LNCaP clone FGC (cell line): ENCODE measurements around the gene DNAJB9.
A peak's percentile ranks its signal among the peaks of the same experiment; 100 is the strongest.

Source experiments
- DNase-seq: peaks from one replicate; pipeline ENCODE4 v3.0.0-alpha.2; 2011; ENCODE audit warnings: low read depth
- H3K4me3 ChIP-seq: 2 replicates; pipeline ENCODE4 v1.5.1; 2011; ENCODE audit warnings: mild to moderate bottlenecking, low read depth, low read length, control low read depth
- CTCF ChIP-seq: IDR thresholded peaks from 2 replicates; pipeline ENCODE4 v1.5.1; 2012; ENCODE audit warnings: mild to moderate bottlenecking; ENCODE audit not compliant: control insufficient read depth, insufficient read depth; ENCODE audit errors: extremely low read depth

Gene DNAJB9

GRCh38 chr7:108557191-108557590 is 12.5 kb upstream of the DNAJB9 start:
- TF ChIP-seq CTCF: no peak
- no peak for DNase-seq
- no peak overlapping the region for H3K4me3 ChIP-seq

GRCh38 chr7:108557617-108558016 is 12.1 kb upstream of the DNAJB9 start:
- no peak for TF ChIP-seq CTCF
- DNase-seq: no peak
- H3K4me3 ChIP-seq: no peak overlapping the region

- no peak overlapping the region for H3K4me3 ChIP-seq
- no peak for TF ChIP-seq CTCF
- no peak for DNase-seq
Measured at GRCh38 chr7:108559253-108559652, 10.4 kb upstream of the DNAJB9 start.

GRCh38 chr7:108561047-108561619 is 8.5 kb upstream of the DNAJB9 start:
- no peak for TF ChIP-seq CTCF
- no peak for DNase-seq
- H3K4me3 ChIP-seq: no peak overlapping the region

GRCh38 chr7:108565987-108566386 is 3.7 kb upstream of the DNAJB9 start:
- TF ChIP-seq CTCF: no peak
- no peak for DNase-seq
- no peak overlapping the region for H3K4me3 ChIP-seq

GRCh38 chr7:108568801-108569380 is 783 bp upstream of the DNAJB9 start:
- TF ChIP-seq CTCF: no peak
- DNase-seq: no peak
- peak overlapping the region; percentile 93 for H3K4me3 ChIP-seq
